AML-193 (cell line): ENCODE data around the gene UBE2R2.
"Not testable (repeated sequence)": the region's sequence is repeated elsewhere in the genome, so short reads cannot be mapped to it uniquely, and the experiment has no call there.

Experiments
- DNase-seq, 2 experiments: peaks; one replicate each; lab custom pipeline; 2025; lab: John Stamatoyannopoulos, UW

The UBE2R2 gene

DNA sequence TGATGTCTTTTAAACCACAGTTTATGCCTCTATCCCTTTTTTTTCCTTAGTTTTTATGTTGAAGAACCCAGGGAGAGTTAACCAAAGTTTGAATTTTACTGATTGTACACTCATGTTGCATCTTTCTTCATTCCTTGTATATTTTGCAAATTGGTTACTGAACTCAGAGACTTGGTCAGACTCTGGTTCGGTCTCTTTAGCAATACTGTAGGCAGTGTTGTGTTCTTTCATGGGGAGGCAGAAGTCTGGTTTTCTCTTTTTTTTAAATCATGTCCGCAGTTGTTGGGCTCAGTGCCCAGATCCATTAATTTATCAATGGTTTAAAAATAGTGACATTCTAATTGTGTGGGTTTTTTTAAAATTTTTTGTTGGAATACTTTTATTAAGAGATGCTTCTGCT lies 23.4 kb downstream of the UBE2R2 start:
- no peak for DNase-seq

DNA sequence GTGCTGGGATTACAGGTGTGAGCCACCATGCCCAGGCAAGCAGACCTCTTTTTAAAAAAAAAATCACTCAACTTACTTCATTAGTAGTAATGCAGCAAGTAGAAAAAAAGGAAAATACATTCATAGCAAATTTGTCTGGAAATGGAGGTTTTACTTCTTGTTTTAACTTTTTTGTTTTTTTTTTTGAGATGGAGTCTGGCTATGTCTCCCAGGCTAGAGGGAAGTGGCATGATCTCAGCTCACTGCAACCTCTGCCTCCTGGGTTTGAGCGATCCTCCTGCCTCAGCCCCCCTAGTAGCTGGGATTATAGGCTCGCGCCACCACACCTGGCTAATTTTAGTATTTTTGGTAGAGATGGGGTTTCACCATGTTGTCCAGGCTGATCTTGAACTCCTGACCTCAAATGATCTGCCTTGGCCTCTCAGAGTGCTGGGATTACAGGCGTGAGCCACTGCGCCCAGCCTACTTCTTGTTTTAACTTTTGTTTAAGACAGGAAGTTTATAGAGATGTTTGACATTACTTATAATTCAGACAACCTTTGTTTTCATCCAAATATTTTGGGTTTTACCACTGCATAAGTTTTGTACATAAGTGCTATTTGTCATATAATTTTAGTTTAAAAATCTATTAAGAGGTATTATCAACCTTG lies 26.5 kb downstream of the UBE2R2 start:
- no peak for DNase-seq

DNA sequence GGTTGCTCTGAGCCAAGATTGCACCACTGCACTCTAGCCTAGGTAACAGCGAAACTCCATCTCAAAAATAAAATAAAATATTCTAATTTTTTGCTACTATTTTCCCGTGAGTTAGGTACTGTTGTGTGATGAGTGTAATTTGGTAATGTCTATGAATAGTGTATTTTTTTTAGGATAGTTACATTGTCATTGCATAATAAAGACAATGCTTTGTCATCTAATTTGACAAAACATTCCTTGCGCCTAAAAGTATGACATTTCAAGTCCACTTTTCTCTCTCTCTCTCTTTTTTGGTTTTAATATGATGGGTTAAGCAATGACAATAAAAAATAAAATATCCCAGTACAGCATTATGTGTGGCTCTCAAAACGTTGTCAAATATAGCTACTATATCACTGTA lies 29.3 kb downstream of the UBE2R2 start:
- no peak for DNase-seq

DNA sequence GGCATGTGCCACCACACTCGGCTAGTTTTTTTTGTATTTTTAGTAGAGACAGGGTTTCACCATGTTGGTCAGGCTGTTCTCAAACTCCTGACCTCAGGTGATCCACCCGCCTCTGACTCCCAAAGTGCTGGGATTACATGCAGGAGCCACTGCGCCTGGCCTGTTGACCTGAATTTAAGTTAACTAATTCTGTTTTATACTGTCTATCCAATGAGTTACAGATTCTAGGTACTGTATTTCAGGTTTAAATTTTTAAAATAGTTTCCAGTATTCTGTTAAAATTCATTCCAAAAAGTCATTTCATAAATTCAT lies 30.9 kb downstream of the UBE2R2 start:
- DNase-seq = not testable (repeated sequence)

DNA sequence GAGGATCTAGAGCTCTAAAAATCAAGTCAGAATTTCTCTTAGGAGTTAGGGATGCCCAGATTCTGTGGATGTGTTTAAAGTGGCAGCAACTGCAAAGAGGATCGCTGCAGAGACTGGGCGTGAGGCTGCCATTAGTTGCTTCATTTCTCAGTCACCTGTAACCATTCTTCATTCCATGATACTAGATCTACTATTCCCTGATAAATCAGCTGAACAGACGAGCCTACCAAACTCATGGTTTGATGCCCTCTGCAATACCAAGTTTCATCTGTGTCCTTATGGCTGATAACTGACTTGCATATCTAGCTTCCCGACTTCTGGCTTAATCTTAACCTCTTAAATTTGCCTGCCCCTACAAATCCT lies 33.3 kb downstream of the UBE2R2 start:
- no peak for DNase-seq

DNA sequence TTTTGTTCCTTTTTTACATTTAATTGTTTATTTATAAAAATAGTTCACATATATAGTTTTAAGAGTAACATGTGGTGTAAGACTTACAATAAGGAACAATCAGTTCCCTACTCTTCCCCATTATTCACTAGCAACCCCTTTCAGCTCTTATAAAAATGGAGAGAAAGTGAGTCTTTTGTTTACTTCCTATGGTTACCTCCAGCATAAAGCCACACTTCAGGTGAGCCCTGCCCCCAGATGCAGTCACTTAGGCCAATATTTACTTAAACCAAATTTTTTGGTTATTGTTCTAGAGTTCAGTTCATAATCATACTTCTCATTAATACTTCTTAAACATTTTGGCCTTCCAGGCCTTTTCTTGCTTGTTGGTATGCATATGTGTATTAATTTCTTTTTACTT lies 33.7 kb downstream of the UBE2R2 start:
- no peak for DNase-seq

DNA sequence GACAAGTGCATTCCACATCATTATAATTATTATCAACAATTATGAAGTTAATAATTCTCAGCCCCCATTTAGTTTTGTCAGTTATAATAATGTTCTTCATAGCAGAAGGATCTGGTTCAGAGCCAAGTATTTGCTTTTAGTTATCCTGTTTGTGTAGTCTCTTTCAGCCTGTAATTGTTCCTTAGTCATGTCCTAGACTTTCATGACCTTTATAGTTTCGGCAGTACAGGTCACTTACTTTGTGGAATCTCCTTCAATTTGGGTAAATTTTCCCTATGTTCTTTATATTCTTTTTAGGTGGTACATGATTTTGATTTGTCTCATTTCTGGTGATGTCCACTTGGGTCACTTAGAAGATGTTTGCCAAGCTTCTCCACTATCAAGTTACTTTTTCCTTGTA lies 34.3 kb downstream of the UBE2R2 start:
- no peak for DNase-seq

DNA sequence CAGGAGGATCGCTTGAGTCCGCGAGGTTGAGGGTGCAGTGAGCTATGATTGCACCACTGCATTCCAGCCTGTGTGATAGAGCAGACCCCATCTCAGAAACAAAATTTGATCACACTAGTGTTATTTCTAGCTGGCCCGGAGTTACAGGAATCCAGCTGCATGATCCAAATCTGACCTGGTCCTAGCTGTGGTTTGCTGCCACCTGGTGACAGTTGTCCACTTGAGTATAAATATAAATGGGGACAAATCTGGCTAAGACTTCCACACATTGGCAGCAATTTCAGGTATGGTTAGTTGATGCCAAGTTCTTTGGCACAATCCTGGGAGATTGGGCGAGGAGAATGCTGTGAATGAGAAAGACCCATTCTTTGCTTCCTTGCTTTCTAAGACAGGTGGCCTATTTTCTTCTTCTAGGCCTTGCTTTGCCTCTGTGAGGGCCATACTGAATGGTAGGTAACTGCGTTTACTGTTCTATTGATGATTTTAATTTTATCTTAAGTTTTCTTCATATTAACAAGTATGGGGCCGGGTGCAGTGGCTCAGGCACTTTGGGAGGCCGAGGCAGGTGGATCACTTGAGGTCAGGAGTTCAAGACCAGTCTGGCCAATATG lies 35.4 kb downstream of the UBE2R2 start:
- DNase-seq = peak; percentile 46 to 54

DNA sequence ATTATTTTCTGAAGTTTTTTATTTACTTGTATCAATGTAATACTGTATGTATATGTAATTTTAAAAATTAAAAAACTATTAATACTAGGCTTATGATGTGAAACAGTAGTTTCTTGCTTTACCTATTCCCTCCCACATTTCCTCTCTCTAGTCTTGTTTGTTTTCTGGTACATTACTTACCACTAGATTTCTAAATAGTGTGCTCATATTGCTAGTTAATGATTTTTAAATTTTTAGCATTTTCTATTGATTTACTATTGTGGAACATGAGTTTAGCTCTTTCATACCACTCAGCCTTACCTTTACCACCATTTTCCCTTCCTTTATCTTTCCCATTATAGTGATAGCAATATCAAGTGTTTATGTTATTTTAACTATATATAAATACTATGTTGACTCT lies 39.3 kb downstream of the UBE2R2 start:
- no peak for DNase-seq

DNA sequence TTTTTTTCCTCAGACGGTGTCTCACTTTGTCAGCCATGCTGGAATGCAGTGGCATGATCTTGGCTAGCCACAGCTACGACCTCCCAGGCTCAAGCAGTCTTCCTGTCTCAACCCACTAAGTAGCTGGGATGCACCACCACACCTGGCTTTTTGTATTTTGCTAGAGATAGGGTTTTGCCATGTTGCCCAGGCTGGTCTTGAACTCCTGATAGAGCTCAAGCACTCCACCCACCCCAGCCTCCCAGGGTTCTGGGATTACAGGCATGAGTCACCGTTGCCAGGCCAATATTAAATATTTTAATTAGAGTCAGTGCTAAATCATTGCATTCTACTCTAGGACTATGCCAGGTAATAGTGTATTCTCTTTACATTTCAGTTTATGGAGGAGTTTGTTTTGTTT lies 41.5 kb downstream of the UBE2R2 start:
- DNase-seq = no peak

DNA sequence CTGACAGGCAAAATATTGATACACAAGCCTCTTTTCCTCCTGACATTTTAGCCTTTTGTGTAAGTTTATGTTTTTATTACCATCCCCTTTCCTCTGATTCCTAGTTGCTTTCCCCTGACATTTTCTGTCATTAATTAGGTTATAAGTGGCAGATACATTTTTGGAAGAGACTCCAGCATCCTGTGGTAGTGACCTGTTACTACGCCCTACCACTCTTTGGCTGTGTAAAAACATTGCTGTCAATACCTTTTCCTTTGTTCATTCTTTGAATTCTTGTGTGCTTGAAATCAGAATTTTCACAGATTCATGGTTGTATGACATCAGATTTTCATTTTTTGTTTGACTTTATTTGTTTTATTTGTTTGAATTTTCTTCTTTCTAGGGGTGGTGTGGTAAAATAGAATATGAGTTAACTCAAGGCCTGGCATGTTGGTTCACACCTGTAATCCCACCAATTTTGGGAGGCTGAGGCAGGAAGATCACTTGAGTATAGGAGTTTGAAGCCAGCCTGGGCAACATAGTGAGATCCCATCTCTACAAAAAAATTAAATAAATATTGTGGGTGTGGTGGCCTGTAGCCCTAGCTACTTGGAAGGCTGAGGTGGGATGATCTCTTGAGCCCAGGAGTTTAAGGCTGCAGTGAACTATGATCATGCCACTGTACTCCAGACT lies 43.4 kb downstream of the UBE2R2 start:
- no peak for DNase-seq

DNA sequence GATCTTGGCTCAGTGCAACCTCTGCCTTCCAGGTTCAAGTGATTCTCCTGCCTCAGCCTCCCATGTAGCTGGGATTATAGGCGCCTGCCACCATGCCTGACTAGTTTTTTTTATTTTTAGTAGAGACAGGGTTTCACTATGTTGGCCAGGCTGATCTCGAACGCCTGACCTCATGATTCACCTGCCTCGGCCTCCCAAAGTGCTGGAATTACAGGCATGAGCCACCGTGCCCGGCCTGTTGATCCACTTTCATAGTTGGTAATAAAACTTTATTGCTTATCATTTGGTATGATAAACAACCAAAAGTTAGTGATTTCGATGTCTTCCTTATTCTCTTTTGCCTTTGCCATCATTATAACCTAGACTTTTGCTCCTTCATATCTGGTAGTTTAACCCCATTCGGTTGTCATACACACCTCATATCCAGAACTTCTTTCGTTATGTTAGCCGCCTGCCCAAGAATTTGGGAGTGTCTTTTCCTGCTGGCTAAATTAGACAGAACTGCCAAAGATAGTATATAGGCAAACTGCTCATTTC lies 45.0 kb downstream of the UBE2R2 start:
- no peak for DNase-seq

DNA sequence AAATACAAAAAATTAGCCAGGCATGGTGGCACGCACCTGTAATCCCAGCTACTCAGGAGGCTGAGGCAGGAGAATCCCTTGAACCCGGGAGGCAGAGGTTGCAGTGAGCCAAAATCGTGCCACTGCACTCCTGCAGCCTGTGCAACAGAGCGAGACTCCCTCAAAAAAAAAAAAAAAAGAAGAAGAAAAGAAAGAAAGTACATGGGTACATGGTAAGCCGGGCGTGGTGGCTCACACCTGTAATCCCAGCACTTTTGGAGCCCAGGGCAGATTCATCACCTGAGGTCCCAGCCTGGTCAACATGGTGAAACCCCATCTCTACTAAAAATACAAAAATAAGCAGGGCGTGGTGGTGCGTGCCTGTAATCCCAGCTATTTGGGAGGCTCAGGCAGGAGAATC lies 46.1 kb downstream of the UBE2R2 start:
- not testable (repeated sequence) for DNase-seq

DNA sequence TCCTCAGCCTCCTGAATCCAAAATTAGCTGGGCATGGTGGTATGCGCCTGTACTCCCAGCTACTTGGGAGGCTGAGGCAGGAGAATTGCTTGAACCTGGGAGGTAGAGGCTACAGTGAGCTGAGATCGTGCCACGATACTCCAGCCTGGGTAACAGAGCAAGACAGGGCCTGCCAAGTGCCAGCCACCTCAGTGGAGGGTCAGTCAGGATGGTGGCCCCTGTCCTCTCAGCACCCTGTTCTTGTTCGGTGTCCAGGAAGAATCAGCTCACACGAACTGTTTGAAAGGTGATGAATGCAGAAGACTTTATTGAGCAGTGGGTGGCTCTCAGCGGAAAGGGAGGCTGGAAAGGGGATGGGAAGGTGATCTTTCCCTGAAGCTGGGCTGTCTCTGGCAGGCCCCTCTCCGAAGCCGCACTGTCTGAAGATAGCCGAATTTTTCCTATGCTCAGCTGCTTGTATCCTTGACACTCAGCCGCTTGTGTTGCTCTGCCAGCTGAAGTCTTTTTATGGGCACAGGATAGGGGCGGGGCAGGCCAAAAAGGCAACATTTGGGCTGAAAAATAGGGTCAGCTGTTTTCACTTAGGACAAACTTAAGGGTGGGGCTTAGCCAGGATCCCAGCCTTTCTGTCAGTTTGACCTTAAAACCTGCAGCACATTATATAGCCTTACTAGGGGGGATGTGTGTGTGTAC lies 50.9 kb downstream of the UBE2R2 start:
- DNase-seq = no peak

DNA sequence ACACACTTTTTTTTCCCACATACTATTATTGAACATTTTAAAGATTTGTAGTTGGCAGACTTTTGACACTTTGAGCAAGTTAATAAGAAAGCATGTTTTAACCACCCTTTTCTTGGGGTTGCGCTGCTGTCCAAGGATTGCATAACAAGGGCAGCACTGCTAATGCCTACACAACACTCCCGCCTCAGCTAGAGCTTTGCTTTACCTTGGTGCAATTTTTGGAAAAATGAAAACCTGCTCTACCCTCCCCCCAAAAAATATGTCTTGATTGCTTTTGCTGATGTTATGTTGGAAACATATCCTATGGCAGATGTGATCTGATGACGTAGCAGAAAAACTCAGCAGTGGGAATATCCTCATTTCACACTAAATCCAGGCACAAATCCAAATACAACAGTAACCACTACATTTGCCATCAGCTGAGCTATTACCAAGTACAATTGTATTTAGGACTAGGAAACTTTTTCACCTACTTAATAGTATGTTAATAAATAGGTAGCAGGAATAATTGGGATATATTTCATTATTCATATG lies 51.5 kb downstream of the UBE2R2 start:
- peak in 1 of 2 experiments; percentile 10 for DNase-seq

DNA sequence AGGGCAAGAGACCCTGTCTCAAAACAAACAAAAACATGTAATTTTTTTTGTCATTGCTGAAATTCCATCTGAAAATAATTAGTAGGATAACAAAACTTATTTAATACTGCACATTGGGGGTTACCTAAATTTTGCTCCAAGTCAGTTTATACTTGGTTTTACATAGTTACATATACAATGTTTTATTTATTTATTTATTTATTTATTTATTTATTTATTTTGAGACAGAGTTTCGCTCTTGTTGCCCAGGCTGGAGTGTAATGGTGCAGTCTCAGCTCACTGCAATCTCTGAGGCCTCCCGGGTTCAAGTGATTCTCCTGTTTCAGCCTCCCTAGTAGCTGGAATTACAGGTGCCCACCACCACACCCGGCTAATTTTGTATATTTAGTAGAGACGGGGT lies 52.3 kb downstream of the UBE2R2 start:
- DNase-seq = not testable (repeated sequence)

DNA sequence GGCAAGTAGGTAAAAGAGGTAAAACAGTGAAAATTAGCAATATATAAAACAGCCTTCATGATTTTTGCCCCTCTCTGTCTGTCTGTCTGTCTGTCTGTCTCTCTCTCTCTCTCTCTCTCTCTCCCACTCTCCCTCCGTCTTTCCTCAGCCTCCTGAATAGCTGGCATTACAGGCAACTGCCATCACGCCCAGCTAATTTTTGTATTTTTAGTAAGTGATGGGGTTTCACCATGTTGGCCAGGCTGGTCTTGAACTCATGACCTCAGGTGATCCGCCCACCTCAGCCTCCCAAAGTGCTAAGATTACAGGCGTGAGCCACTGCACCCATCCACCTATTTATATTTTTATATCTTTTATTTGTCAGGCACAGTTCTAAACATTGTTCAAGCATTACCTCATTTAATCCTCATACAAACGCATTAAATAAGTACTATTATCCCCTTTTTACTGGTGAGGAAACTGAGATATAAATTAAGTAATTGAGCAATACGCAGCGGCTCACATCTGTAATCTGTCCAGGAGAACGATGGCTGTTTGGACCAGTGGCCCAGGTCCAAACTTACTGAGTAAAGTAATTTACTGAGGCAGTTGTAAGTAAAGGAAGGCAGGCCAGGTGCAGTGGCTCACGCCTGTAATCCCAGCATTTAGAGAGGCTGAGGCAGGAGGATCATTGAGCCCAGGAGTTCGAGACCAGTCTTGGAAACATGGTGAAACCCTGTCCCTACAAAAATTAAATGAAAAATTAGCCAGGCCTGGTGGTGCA lies 60.9 kb downstream of the UBE2R2 start:
- no peak for DNase-seq

DNA sequence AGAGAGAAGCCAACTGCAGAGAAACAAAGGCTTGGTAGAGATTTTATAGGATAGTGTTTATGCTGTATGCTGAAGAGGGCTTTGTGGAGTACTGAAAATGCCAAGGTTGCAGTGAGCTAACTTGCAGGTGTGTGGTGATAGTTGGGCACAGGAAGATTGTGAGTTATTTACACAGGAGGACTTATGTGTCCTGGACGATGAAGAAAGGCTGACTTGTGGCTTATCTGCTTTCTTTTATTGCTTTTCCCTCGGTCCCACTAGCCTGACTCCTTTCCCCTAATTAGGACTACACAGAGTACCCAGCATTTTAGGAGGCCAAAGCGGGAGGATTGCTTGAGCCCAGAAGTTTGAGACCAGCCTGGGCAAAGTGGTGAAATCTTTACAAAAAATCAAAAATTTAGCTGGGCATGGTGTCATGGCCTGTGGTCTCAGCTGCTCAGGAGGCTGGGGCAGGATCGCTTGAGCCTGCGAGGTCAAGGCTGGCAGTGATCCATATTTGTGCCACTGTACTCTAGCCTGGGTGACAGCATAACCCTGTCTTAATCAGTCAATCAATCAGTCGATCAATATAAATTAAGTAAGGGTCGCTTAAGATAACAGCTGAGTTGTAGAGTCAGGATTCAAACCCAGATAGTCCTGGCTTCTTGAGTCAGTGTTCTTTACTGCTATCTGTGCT lies 61.9 kb downstream of the UBE2R2 start:
- DNase-seq = no peak

DNA sequence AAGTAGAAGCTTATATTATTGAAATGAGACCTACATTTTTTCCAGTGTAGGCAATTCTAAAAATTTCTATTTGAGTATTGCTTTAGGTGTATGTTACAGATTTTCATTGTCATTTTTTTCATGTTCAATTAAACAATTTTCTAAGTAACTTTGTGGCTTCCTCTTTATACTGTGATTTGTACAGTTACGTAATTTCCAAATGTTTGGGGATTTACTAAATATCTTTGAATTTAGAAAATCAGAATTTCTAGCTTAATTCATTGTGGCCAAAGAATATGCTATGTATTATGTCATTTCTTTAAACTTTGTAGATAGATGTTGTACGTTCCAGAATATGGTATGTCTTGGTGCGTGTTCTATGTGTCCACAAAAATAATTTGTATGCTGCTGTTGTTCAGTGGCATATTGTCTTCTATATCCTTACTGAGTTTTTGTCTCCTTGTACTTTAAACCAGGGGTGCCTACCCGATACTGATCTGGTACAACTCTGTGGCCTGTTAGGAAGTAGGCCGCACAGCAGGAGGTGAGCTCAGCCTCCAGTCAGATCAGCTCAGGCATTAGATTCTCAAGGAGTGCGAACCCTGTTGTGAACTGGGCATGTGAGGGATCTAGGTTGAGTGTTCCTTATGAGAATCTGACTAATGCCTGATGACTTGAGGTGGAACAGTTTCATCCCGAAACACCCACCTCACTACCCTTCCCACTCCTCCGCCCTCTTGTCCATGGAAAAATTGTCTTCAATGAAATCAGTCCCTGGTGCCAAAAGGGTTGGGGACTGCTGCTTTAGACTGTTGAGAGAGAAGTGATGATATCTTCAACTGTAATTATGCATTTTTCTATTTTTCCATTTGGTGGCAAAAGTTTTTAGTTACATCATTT lies 63.5 kb downstream of the UBE2R2 start:
- no peak for DNase-seq

DNA sequence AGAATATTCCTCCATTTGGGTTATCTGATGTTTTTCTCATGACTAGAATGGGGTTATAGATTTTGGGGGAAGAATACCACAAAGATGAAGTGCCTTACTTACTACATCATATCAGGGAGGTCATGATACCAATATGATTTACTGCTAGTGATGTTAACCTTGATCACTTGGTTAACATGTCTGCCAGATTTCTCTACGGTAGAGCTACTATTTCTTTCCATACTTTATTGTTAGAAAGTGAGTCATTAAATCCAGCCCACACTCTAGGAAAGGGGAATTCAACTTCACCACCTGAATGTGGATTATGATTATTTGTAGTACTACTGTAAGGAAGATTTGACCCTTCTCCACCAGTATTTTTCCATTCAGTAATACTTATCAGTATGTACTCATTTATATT lies 64.7 kb downstream of the UBE2R2 start:
- DNase-seq = no peak
